GM08714 (cell line): Measurements from ENCODE around the gene VPS26A.
A peak's percentile ranks its signal among the peaks of the same experiment; 100 is the strongest.
"Not testable (repeated sequence)": the region's sequence is repeated elsewhere in the genome, so short reads cannot be mapped to it uniquely, and the experiment has no call there.

Source experiments
- H3K4me3 ChIP-seq: fragments of 200-500 bp; sonication (Bioruptor generic); 2 replicates; pipeline ENCODE4 v1.5.1; 2014; ENCODE audit warnings: mild to moderate bottlenecking, low read length, inconsistent platforms
- ZNF274 ChIP-seq: IDR thresholded peaks from 2 replicates; pipeline ENCODE4 v1.6.1; 2012; ENCODE audit warnings: mild to moderate bottlenecking, low read depth, low read length

The VPS26A gene

DNA sequence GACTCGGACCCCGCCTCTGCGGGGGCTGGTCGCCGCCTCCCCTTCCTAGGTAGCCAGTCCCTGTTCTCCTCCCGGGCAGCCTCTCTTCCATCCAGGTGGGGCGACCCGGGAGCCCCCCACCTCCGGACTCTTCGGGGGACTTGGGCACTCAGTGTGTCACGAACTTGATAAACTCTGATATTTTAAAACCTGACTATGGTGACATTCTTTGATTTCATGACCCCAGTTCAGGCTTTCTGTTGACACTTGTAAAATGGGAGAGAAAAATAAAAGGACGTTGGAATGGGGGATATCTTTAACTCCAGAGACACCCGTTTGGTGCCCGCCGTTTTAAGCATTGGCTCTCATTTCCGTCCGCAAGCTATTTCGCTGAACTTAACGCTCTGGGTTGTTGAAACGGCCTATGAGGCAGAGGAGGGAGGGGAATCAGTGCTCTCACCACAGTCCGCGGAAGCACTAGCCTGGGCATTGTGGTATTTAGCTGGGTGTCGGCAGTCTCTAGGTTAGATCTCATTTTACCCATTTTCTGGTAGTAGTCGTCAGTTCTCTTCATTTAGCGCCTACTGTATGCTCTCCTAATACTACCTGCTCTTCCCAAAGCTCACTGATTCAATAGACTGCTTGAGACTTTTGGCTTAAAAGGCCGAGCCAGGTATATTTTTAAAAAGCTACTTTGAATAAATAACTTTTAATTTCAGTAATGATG is 738 bp downstream of the VPS26A start:
- TF ChIP-seq ZNF274: no peak
- peak overlapping the region; percentile 99 for H3K4me3 ChIP-seq

DNA sequence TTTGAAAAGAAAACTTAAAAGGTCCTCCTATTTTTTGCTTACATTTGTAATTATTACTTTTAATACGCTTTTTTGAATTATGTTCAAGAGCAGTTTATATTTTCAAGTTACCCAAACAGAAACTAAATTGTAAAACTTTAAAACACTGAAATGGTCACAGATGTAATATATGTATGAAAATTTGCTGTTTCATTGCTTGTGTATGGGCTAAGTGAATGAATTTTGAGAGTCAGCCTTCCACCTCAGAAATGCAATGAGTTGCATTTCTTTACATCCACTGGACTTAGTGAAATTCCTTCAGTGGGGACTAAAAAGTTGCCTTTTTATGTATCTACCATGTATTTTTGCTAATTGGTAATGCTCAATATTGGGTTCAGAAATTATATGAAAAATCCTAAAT is 1.6 kb downstream of the VPS26A start:
- peak overlapping the region; percentile 99; the same call in 1 of the 2 replicates for H3K4me3 ChIP-seq
- no peak for TF ChIP-seq ZNF274

DNA sequence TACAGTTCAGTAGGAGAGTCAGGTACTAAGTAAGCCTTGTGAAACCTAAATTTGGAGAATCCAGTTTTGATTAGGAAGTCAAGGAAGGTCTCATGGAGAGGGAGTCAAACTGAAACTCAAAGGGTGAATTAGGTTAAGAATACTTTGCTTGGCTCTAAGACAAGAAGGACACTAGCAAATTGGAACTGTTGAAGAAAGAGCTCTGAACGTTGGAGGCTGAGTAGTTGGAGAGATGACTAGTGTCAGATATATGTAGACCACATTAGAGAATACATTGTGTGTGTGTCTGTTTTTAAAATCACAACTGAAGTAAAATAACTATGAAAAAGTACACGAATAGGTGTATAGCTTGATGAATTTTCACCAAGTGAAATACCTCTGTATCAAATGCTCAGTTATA is 6.3 kb downstream of the VPS26A start:
- TF ChIP-seq ZNF274: no peak

DNA sequence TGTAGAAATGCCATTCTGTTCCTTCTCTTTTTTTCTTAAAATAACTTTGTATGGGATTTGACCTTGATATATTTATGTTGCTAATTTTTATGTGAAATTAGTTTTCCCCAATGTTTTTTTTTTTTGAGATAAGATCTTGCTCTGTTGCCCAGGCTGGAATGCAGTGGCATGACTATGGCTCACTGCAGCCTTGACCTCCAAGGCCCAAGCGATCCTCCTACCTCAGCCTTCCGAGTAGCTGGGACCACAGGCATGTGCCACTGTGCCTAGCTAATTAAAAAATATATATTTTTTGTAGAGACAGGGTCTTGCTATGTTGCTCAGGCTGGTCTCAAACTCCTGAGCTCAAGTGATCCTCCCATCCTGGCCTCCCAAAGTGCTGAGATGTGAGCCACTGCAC is 16.0 kb downstream of the VPS26A start:
- H3K4me3 ChIP-seq: no peak overlapping the region
- TF ChIP-seq ZNF274: no peak

More for the DNA sequence above, 6.3 kb downstream of the VPS26A start:
- no peak overlapping the region for H3K4me3 ChIP-seq

DNA sequence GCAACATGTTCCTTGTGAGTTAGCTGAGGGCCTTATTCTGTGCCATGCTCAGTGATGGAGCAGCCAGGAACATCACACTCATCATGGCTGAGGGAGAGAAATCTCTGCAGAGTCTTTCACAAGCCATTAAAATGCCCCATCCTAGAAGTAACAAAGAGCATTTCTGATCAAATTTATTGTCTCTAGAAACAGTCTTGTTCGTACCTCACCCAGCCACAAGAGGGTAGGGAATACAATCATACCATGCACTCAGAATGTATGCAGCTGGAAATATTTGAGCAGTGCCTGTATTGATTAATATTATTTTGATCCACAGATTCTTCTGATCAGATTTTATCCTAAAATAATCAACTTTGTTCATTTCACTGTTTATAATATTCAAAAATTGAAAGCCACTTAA is 17.3 kb downstream of the VPS26A start:
- TF ChIP-seq ZNF274: no peak
- no peak overlapping the region for H3K4me3 ChIP-seq

DNA sequence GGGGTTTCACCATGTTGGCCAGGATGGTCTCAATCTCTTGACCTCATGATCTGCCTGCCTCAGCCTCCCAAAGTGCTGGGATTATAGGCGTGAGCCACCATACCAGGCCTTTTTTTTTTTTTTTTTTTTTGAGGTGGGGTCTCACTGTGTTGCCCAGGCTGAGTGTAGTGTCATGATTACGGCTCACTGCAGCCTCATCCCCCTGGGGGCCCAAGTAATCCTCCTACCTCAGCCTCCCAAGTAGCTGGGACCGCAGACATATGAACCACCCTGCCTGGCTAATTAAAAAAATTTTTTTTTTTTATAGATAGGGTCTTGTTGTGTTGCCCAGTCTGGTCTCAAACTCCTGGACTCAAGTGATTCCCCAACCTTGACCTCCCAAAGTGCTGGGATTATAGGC is 18.1 kb downstream of the VPS26A start:
- H3K4me3 ChIP-seq: not testable (repeated sequence)

DNA sequence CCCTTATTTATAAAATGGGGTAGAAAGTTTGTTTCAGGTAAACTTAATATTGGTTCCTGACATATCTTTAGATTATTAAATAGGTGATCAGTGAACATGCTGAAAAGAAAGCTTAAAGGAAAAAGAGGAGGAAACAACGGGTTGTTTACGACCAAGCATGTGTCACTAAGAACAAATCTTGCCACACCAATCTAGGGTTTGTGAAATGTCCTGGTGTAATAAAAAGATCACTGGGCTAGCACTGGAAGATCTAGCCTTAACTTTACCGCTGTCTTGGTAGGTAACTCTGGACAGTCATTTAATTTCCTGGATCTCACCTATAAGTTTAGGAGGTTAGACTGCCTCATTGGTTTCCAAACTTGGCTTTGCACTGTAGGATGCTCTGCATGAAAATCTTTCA is 19.0 kb downstream of the VPS26A start:
- no peak for TF ChIP-seq ZNF274
- no peak overlapping the region for H3K4me3 ChIP-seq

DNA sequence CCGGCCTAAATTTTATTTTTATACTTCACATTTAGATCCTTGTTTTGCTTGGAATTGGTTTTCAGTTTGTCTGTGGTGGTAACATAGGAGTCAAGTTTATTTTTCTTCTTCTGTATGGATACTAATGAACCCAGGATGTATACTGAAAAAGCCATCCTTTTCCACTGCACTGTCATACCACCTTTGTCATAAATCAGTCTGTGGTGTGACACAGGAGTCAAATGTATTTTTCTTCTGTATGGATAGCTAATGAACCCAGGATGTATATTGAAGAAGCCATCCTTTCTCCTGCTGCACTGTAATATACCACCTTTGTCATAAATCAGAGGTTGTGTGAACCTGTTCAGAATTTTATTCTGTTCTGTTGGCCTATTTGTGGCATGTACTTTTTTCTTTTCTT is 21.4 kb downstream of the VPS26A start:
- no peak overlapping the region for H3K4me3 ChIP-seq
- no peak for TF ChIP-seq ZNF274

DNA sequence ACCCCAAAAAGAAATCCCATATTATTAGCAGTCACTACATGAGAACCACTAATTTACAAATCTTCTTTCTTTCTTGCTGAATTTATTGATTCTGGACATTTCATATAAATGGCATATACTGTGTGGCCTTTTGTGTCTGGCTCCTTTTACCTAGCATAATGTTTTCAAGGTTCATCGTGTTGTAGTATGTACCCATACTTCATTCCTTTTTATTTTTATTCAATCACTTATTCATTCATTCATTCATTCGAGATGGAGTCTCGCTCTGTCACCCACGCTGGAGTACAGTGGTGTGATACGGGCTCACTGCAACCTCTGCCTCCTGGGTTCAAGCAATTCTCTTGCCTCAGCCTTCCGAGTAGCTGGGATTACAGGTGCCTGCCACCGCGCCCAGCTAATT is 21.9 kb downstream of the VPS26A start:
- TF ChIP-seq ZNF274: no peak
- no peak overlapping the region for H3K4me3 ChIP-seq

DNA sequence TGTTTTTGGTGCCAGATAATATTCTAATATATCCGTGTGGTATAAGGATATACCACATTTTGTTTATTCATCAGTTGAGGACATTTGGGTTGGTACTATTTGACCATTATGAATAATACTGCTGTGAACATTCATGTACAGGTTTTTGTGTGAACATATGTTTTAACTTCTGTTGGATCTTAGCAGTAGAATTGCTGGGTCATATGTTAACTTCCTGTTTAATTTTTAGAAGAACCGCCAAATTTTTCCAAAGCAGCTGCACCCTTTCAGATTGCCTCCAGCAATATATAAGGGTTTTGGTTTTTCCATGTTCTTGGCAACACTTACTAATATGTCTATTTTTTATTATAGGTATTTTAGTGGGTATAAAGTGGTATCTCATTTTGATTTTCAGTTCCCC is 22.8 kb downstream of the VPS26A start:
- TF ChIP-seq ZNF274: no peak
- H3K4me3 ChIP-seq: no peak overlapping the region

DNA sequence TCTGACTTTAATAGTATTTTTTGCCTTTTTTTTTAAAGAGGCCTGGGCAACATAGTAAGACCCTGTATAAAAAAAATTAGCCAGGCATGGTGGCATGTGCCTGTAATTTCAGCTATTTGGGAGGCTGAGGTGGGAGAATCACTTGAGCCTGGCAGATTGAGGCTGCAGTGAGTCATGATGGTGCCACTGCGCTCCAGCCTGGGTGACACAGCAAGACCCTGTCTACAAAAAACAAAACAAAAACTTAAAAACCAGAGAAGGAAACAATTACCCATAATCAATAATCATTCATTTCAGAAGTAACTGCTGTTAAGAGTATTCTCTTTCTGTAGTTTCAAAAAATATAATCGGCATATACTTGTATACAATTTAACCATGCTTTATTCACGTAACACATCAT is 28.0 kb downstream of the VPS26A start:
- no peak overlapping the region for H3K4me3 ChIP-seq
- no peak for TF ChIP-seq ZNF274

DNA sequence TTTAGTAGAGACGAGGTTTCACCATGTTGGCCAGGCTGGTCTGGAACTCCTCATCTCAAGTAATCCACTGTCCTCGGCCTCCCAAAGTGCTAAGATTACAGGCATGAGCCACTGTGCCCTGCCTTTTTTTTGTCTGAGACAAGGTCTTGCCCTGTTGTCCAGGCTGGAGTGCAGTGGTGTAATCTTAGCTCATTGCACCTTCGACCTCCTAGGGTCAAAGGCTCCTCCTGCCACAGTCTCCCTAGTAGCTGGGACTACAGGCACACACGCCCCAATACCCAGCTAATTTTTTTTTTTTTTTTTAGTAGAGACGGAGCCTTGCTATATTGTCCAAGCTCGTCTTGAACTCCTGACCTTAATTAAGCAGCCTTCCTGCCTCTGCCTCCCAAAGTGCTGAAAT is 29.2 kb downstream of the VPS26A start:
- no peak for TF ChIP-seq ZNF274

DNA sequence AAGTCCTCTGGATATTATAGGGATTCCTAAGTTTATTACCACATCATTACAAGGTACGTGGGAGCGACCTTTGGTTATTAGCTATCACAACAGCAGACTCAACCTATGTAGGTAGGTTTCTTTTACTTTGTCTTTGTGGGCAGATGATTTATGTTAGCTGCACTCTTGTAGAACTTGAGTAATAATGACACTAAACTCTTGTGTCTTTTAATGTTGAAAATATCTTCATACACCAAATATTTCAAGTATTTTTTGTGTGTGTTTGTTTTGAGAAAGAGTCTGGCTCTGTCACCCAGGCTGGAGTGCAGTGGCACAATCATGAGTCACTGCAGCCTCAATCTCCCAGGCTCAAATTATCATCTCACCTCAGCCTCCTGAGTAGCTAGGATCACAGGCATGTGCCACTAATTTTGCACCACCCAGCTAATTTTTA is 36.8 kb downstream of the VPS26A start:
- H3K4me3 ChIP-seq: no peak overlapping the region
- no peak for TF ChIP-seq ZNF274

More for the DNA sequence above, 29.2 kb downstream of the VPS26A start:
- no peak overlapping the region for H3K4me3 ChIP-seq

DNA sequence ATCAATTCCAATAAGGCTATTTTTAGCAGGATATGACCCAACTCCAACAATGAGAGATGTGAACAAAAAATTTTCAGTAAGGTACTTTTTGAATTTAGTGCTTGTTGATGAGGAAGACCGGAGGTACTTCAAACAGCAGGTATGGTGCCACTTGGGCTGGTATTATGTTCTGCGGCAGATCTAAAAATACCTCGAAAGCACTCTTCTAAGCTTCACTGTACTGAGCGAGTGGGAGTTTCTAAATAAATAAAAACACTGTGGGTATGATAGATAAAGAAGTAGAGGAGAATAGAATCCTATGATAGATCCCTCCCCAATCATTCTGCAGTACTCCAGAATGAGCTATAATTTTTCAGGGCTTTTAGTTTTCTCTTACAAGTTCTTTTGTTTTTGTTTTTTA is 44.5 kb downstream of the VPS26A start:
- no peak for TF ChIP-seq ZNF274
- H3K4me3 ChIP-seq: no peak overlapping the region

DNA sequence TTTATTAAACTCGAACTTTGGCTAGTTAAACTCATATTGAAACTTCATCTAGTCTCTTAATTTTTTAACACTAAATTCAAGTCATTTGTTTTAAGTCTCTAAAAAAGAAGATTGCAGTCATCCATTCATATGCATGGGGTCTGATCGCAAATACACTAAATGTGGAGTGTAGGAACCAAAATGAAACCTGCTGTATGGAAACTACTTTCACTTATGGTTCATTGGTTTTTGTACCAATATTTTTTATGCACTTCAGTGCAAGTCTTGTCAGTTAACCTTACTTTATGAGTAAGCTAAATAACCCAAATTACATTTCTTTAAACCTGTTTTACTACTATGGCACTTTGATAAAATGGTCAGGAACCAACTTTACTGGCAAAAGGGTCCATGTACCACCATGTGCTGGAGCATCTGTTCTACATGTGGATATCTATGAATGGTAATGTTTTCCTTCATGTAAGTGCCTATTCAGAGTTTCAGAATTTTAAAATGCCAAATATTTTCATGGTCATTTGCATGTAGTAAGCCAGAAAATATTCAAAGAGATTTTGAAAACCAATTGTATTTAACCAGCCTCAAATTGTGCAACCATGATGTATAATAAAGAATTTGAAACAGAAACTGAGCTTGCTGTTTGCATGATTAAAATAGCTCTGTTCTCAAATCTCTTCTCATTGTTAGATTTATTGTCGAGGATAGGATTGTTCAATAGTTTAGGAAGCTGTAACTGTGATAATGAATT is 48.4 kb downstream of the VPS26A start:
- no peak for TF ChIP-seq ZNF274
- no peak overlapping the region for H3K4me3 ChIP-seq

DNA sequence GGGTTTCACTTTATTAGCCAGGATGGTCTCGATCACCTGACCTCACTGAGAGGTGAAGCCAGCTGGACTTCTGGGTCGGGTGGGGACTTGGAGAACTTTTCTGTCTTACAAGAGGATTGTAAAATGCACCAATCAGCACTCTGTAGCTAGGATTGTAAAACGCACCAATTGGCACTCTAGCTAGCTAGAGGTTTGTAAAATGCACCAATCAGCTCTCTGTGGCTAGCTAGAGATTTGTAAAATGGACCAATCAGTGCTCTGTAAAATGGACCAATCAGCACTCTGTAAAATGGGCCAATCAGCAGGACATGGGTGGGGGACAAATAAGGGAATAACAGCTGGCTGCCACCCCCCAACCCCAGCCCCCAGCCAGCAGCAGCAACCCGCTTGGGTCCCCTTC is 51.3 kb downstream of the VPS26A start:
- not testable (repeated sequence) for H3K4me3 ChIP-seq

DNA sequence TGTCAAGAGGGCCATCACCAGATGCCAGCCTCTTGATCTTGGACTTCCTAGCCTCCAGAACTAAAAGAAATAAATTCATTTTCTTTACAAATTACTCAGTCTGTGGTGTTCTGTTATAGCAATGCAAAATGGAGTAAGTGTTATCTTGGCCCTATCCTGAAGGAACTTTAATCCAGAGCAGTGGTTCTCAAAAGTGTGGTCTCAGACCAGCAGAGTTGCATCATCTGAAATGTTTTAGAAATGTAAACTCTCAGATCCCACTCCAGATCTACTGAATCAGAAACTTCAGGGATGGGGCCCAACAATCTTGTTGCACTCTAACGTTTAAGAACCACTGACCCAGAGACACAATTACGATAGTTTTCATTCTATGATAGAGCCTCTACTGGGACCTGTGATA is 52.8 kb downstream of the VPS26A start:
- no peak for TF ChIP-seq ZNF274

More for the DNA sequence above, 52.8 kb downstream of the VPS26A start:
- no peak overlapping the region for H3K4me3 ChIP-seq
